Measurements from ENCODE around the gene AQP6.

Gene AQP6

DNA sequence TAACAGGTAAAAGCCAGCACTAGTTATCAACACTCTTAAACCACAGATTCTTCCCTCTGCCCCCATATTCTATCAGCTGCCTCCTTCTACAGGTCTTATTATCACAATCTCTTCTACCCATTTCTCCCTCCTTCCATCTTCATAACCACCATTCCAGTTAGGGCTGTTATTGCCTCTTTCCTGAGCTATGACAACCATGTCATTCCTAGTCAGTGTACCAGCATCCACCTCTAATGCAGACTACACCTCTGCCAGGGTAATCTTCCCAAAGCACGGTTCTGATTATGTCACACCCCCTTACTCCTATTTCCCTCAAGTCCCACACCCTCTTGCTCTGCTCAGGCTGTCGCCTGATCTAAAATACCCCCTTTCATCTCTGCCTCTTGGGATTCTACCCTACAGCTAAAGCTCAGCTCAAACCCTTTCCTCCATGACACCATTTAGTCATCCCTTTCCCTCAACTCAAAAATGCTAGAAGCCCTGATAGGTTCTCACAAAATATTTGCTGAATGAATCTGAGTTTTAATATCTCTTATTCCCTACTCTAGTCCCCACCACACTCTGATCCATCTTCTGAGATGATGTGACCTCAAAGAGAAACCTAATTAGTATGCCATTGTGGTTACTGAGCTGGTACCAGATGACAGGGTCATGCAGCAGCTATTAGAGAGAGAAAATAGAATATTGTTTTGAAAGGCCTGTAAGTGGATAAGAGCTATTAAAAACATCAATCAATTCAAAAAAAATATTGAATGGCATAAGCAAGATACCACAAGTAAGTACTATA is 40.8 kb downstream of the AQP6 start:
- no peak overlapping the region for H3K27ac ChIP-seq
- TF ChIP-seq, protein P1, sequence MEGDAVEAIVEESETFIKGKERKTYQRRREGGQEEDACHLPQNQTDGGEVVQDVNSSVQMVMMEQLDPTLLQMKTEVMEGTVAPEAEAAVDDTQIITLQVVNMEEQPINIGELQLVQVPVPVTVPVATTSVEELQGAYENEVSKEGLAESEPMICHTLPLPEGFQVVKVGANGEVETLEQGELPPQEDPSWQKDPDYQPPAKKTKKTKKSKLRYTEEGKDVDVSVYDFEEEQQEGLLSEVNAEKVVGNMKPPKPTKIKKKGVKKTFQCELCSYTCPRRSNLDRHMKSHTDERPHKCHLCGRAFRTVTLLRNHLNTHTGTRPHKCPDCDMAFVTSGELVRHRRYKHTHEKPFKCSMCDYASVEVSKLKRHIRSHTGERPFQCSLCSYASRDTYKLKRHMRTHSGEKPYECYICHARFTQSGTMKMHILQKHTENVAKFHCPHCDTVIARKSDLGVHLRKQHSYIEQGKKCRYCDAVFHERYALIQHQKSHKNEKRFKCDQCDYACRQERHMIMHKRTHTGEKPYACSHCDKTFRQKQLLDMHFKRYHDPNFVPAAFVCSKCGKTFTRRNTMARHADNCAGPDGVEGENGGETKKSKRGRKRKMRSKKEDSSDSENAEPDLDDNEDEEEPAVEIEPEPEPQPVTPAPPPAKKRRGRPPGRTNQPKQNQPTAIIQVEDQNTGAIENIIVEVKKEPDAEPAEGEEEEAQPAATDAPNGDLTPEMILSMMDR (IDR thresholded peaks at IDR 0.05), result no peak
- TF ChIP-seq ZFX (IDR thresholded peaks at IDR 0.05; ENCODE audit: borderline replicate concordance), result no peak

DNA sequence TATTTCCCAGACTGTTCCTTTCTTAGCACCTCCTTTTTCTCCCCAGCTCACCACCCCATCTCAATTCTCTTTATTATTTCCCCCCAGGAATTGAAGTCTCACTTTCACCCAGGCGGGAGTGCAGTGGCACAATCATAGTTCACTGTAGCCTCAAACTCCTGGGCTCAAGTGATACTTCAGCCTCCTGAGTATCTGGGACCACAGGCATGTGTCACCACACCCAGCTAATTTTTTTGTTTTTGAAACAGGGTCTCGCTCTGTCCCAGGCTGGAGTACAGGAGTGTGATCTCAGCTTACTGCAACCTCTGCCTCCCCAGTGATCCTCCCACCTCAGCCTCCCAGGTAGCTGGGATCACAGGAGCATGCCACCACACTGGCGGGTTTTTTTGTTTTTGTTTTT is 41.6 kb downstream of the AQP6 start:
- no peak for TF ChIP-seq ZFX (IDR thresholded peaks at IDR 0.05; ENCODE audit: borderline replicate concordance)
- H3K27ac ChIP-seq, result no peak overlapping the region

DNA sequence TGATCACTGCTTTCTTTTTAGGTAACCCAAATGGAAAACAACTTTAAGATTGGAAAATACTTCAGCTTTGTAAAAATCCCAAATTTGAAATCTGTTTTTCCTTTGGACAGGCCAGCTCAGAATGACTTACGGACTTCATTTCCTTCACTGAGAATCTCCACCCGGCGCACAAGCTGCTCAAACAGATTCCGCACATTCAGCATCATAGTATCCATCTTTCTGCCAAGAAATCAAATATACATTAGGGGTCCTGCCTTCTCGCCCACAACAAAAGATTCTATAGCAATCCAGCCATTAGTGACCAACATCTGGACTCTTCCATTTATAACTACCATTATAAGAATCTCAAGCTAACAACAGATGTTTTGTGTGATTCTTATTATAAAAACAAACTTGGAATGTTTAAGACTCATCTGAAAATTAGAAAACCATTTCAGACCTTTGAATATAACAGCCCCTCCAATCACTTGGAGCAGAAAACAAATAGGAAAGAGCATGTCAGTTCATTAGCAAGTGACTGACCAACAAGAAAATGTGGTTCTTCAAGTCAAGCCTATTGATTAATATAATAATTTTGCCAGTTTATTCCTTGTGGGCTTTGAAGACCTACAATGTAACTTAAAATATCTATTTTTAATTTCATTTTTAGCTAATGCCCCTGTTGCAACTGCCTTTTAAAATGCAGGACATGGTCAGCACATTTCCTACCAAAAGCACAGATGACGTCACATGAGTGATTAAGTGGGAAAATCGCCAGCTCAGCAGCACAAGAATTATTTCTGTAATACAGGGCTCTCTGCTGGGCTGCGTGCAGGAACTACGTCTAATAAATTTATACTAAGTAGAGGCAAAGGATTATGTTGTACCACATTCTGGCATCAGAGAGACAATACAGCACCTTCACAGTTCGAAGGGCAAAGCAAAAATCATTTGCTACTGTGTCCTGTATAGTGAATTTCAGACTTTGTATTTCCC is 44.0 kb downstream of the AQP6 start:
- H3K27ac ChIP-seq, result no peak overlapping the region
- TF ChIP-seq, protein P1 (IDR thresholded peaks at IDR 0.05), result no peak
- no peak for TF ChIP-seq ZFX (IDR thresholded peaks at IDR 0.05; ENCODE audit: borderline replicate concordance)

DNA sequence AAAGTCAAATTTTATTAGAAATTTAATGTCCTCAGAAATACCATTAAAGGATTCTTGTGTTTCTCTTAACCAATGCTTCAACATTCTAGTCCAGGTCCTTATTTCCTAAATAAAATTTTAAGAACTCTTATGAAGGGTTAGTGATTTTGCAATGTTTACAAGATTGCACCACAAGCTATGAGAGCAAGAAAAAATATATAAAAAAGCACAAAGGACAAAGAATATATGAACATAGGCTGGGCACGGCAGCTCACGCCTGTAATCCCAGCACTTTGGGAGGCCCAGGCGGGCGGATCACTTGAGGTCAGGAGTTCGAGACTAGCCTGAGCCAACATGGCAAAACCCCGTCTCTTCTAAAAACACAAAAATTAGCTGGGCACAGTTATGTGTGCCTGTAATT is 44.9 kb downstream of the AQP6 start:
- no peak overlapping the region for H3K27ac ChIP-seq
- no peak for TF ChIP-seq ZFX (IDR thresholded peaks at IDR 0.05; ENCODE audit: borderline replicate concordance)

DNA sequence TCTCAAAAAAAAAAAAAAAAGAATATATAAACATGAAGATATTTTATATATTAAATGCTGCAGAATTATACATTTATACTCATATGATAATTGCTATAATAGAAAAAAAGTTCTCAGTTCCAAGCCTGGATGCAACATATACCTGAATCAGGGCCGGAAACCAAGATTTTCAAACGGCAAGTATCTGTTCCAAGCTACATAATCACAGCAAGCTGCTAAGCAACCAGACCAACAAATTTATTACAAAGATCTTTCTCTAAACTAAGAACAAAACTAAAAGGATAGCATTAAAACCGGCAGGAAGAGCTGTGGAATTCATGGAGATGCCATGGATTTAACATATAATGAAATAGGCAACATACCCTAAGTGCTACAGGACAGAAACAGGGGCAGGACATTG is 45.4 kb downstream of the AQP6 start:
- H3K27ac ChIP-seq, result no peak overlapping the region
- TF ChIP-seq, protein P1 (IDR thresholded peaks at IDR 0.05), result no peak
- TF ChIP-seq ZFX (IDR thresholded peaks at IDR 0.05; ENCODE audit: borderline replicate concordance), result no peak

DNA sequence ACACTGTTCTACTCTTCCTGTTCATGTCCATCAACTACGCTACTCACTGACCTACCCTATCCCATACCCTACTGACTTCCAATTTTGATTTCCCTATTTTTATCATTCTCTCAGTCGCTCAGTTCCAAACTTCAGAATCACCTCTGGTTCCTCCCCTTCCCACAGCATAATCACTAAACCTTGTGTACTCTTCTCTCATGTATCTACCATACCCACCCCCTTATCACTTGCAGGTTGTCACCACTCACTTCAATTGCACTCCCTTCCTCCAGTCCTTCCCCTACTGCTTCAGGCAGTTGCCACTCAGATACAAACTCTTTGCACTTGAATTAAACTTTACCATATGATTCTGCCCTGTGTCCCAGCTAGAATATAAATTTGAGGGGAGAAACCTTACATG is 46.2 kb downstream of the AQP6 start:
- TF ChIP-seq, protein P1 (IDR thresholded peaks at IDR 0.05), result no peak
- no peak for TF ChIP-seq ZFX (IDR thresholded peaks at IDR 0.05; ENCODE audit: borderline replicate concordance)
- no peak overlapping the region for H3K27ac ChIP-seq

DNA sequence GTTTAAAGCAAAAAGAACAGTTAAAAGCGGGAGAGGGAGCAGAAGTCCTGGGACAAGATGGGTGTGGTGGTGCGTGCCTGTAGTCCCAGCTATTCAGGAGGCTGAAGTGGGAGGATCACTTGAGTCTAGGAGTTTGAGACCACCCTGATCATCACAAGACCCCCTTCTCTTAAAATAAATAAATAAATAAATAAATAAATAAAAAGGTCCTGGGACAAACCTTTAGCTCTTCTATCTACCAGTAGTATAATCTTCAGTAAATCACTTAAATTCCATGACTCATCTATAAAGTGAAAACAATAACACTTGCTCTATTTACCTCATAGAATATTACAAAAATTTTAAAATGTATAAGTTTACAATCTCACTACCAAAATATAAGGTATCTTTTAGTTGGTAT is 46.8 kb downstream of the AQP6 start:
- no peak for TF ChIP-seq ZFX (IDR thresholded peaks at IDR 0.05; ENCODE audit: borderline replicate concordance)
- TF ChIP-seq, protein P1 (IDR thresholded peaks at IDR 0.05), result no peak
- no peak overlapping the region for H3K27ac ChIP-seq

DNA sequence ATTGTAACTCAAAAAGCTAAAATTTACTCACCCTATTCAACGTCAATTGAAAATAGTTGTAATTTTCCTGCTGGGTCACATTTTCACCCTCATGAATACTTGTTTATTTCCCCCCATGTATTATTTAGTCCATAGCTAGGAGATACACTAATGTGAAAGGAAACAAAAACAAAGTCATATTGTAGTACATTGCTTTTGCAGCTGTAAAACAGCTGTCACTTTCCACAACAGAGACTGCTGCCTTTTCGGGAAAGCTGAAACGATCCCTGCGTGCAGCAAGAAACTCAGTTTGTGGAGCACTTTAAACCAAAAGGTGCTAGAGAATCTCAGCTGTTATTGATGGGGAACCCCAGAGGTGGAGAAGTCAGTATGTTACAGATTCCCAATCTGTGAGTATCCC is 48.3 kb downstream of the AQP6 start:
- no peak overlapping the region for H3K27ac ChIP-seq
- no peak for TF ChIP-seq ZFX (IDR thresholded peaks at IDR 0.05; ENCODE audit: borderline replicate concordance)
- TF ChIP-seq, protein P1 (IDR thresholded peaks at IDR 0.05), result no peak
